Activated T-cell treated with anti-CD3 and anti-CD28 coated beads for 1 hour (primary cell): ENCODE measurements around the gene NMUR2.

Source experiments
- DNase-seq: peaks from one replicate; pipeline ENCODE4 v3.0.0-alpha.2; 2020; ENCODE audit warnings: low read depth

NMUR2 gene, protein sequence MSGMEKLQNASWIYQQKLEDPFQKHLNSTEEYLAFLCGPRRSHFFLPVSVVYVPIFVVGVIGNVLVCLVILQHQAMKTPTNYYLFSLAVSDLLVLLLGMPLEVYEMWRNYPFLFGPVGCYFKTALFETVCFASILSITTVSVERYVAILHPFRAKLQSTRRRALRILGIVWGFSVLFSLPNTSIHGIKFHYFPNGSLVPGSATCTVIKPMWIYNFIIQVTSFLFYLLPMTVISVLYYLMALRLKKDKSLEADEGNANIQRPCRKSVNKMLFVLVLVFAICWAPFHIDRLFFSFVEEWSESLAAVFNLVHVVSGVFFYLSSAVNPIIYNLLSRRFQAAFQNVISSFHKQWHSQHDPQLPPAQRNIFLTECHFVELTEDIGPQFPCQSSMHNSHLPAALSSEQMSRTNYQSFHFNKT

DNA sequence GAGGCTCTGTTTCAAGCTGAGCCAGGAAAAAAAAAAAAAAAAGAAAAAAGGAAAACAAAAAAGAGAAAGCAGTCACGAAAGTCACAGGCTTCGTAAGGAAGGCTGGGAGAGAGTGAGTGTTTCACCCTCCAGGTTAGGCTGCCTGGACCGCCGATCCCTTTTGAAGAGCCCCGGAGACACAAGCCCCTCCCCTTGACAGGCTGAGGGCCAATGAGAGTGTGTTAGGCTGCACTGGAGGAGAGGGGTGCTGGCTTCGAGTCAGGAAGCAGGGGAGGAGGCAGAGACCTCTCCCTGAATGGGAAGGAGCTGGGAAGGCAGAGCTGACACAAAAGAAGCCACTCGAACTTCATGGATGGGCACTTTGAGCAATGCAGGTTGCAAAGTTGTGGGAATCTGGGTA is at the start of gene NMUR2:
NMUR2 (minus strand) TSS at position 135 of the 400 bp plus-strand sequence. CDS start 166 bp downstream, outside the sequence.
- DNase-seq: no peak

DNA sequence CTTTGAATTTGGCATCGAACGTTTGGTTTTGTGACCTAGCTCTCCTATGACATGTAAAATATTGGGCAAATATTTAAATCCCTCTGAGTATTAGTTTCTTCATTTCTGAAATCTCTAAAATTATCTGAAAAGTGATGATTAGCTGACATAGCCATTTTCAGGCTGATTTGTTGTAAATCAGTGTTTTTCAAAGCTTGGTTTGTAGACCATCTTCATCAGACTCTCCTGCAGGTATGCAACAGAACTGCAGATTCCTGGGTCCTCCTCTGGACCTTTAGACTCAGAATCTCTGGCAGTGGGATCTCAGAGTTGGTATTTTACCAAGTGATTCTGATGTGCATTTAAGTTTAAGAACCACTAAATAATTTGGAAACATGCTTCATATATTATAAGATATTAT is 38.9 kb upstream of the NMUR2 start:
- DNase-seq: no peak

DNA sequence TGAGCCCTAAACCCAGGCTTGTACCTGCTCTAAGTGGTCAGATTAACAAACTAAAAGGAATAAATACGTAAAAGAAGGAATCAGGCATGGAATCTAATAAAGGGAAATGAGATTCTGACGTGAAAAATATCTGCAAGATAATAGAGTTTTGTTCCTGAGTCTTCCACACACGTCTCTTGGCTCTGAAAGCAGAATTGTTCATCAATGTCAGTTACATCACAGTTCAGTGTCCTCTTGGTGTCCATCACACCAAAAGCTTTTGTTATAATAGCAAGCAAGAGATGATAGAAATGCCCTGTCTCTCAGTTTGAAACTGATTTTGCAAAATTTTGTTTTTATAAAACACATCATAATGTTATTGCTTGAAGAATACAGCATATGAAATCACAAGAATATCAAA is 34.7 kb upstream of the NMUR2 start:
- DNase-seq: no peak

DNA sequence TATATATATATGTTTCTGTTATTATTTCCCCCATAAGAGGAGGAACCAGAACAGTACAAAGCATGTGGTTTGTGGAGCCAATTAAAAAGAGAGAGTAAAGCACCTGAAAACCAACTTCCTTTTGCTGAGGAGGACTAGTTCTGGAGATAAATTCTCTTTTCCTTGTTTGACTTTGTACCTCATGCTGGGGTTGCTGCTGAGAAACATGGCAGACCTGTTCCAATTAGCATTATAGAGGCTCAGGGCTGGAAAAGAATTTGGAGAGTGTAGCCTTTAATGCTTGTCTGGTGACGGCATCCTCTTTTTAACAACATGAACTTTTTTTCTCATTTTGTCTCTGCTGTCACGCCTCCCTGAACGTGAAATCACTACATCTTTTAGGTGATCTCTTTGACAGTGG is 32.8 kb upstream of the NMUR2 start:
- no peak for DNase-seq

DNA sequence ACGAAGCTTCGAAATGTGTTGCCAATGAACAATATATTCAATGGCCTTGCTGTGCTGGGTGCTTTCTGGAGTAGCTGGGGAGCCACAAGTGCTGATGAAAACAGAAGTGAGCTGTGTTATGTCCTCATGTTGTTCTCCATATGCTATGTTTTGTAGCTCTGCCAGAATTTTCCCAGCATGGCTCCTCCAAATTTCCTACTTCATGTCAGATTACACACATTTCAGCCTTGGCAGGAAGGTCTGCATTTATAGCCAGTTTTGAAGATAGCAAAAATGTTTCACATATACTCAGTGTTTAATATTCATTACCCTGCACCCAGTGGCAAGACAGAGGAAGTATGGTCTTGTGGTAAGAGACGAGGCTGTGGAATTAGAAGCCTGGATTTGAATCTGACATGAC is 22.6 kb upstream of the NMUR2 start:
- DNase-seq: no peak

DNA sequence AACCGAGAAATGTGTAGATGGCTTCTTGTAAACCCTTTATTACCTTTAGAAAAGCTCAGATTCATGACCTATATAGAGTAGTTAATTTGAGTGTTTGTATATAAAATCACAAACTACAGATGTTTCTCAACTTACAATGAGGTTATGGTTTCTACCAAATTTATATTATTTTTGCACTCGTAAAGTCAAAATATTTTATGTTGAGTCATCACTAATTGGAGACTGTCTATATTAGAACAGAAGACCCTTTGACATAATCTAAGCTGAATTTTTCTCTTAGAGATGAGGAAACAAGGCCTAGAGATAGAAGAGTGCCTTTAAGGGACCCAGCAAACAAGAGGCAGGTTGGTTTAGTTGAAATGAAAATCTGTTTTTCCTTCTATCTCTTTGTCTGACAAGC is 20.0 kb upstream of the NMUR2 start:
- no peak for DNase-seq

DNA sequence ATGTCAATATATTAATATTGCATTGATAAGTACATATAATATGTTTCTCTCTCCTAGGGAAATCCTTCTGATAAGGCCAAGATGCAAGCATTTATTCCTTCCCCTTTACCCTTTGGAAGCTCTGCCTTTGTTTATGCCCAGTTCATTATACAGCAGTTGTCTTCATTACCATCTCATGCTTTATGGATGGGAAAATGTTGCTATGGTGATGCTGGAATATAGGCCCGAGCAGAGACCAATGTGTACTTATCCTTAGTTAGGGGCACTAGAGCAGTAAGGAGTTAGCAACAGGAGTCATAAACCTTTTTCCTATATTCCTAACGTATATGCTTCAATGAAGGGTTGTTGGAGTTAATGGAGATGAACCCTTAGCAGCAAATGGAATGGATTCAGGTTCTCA is 19.4 kb upstream of the NMUR2 start:
- no peak for DNase-seq

DNA sequence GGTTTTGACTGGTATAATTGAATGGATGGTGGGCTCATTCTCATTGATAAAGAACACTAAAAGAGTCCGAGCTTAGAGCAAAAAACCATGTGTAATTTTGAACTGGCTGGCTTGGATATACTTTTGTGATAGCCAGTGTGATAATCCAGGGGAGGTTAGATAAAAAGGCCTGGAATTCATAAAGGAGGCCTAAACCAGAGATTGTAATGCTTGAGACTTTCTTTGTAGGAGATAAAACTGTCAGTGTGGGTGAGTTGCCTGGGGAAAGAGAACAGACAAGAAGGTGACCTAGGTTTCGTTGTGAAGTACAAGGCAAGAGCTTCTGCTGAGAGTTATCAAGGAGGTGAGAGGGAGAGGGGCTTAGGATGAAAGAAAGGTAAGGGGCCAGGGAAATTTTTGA is 17.0 kb upstream of the NMUR2 start:
- no peak for DNase-seq

DNA sequence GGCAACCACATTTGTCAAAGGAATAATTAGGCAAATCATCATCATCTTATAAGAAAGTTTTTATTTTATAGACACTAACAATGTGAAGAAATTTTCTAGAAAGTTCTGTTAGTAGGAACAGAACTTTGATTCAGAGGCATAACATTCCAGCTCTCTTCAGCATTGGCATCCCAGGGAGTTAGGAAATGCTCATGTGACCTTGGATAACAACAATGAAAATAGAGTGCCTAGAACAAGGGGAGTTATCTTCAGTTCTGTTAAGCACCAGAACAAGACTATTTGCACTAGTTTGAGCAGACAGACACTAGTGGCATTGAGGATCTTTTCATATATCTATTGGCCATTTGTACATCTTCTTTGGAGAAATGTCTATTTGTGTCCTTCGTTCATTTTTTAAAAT is 7.0 kb upstream of the NMUR2 start:
- DNase-seq: no peak

DNA sequence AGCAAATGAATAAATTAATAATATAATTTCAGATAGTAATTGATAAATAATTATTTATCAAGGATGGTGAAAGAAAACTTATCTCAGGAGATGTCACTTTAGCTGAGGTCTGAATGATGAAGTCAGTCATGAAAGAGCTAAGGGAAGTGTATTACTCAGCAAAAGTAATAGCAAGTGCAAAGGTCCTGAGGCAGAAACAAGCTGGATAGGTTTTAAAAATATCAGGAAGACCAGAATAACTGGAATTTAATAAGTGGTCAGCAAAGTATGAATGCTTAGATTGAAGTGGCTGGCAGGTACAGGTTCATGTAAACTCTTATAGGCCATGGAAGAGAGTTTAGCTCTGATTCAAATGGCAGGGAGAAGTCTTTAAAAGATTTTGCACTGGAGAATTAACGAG is 1.0 kb upstream of the NMUR2 start:
- no peak for DNase-seq

DNA sequence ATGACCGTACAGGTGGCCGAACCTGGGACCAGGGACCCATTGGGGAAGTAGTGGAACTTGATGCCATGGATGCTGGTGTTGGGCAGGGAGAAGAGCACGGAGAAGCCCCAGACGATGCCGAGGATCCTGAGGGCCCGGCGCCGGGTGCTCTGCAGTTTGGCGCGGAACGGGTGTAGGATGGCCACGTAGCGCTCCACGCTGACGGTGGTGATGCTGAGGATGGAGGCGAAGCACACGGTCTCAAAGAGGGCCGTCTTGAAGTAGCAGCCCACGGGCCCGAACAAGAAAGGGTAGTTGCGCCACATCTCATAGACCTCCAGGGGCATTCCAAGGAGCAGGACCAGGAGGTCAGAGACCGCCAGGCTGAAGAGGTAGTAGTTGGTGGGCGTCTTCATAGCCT is 585 bp downstream of the NMUR2 start:
- no peak for DNase-seq

DNA sequence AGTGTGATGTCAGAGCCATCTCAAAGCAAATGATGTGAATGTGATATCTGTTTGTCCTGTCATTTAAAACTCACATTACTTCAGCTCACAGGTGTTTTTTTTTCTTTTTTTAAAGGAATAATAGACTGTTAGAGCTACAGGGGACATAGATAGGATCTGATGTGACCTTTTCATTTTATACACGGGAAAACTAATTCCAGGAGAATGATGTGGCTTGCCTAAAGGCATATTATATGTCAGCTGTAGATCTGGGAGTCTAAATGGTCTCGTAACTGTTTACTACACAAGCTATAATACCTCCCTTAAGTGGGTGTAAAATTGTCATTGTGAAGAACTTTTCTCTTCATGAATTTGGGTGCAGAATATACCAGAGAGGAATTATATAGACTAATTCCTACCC is 2.0 kb downstream of the NMUR2 start:
- no peak for DNase-seq

DNA sequence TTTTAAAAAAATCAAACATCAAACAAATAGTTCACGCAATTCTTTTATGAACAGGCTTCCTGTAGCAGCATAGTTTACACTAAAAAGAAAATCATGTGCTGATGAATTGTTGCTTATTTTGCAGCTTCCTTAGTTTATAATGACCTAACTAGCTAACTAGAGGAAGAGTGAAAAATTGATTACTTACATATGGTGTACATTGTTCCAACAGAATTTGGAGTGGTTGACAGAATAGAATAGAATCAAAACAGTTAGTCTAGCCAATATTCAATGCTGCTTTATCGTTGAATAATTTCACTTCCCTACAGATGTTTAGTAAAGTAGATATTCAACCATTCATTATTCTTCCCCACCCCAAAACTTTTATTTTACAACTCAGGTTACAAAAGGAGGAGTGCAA is 4.2 kb downstream of the NMUR2 start:
- DNase-seq: no peak

DNA sequence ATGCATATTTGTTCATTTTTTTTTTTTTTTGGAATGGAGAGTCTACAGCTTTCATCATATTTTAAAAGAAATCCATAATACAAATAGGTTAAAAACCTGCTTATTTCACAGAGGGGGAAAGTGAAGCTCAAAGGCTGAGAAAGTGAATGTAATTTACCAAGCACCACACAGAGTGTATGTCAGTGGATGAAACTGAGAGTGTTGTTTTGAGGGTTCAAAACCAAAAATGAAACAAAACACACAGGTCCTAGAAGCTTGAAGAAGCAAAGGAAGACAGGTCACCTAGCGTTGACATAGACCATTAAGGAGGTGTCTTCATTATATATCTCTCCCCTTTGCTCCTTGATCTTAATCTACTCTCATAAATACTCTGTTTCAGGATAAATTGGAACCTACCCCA is 7.5 kb downstream of the NMUR2 start:
- DNase-seq: no peak

DNA sequence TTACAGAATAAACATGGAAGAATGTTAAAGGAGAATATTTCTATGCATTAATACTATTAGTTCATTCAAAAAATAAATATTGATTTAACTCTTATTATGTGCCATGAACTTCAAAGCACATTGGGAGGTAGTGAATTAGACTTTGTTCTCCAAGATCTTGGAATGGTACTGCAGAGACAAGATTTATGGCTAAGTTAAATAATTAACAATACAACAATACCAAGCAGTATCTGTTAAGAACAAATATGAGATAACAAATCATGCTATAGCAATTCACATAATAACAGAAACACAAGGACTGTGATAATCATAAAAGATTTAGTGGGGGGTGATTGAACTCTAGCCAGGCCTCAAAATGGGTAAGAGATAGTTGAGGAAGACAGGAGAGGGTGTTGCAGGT is 11.6 kb downstream of the NMUR2 start:
- DNase-seq: no peak

DNA sequence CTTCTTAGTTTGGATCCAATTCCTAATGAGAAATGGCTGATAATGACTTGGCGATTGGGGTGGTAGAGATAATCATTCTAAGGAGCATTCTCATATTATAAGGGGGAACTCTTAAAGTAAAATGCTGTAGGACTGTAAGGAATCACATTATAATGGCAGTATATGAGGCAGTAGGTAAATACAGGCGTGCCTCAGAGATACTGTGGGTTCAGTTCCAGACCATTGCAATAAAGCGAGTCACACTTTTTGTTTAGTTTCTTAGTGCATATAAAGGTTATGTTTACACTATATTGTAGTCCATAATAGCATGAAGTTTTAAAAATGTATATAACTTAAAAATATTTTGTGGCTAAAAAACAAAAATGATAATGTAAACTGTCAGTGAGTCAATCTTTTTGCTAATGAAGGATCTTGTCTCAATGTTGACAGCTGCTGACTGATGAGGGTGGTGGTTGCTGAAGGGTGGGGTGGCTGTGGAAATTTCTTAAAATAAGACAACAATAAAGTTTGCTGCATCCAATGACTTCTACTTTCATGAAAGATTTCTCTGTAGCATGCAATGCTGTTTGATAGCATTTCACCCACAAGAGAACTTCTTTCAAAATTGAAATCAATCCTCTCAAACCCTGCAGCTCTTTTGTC is 15.8 kb downstream of the NMUR2 start:
- no peak for DNase-seq

DNA sequence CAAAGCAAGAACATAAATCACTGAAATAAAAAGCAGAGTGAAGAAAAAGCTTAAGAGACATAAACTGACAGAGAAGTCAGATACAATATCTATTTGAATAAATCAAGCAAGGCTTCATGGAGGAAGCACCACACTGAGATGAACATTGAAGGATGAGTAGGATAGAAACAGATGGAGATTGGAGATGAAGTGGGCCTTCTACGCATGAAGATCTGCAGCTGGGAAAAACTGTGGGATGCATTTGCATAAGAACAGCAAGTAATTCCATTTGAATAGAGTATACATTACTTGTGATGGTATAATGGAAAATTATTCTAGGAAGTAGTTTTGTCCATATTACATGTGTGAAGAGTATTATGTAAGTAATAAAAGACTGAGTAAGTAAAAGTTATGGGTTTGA is 16.5 kb downstream of the NMUR2 start:
- no peak for DNase-seq

DNA sequence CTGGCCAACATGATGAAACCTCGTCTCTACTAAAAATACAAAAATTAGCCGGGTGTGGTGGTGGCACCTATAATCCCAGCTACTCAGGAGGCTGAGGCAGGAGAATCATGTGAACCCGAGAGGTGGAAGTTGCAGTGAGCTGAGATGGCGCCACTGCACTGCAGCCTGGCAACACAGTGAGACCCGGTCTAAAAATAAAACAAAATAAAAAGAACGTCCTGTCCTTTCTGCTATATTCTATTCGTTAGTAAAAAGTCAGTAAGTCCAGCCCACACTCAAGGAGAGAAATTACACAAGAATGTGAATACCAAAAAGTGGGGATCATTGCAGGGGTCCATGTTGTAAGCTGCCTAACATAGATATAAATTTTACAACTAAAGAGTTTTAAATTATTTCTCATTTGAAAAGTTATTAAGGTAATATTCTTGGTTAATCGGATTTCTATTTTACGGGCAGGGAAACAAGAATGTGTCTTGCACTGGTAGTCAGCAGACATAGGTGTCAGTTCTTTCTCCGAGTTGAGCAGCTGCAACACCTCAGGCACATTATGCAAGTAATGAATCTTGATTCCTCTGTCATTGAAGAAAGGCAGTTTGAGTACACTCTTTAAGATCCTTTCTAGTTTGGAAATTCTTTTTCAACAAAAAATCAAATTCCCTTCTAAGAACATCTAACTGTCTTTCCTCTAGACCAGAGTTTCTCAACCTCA is 24.5 kb downstream of the NMUR2 start:
- DNase-seq: no peak

DNA sequence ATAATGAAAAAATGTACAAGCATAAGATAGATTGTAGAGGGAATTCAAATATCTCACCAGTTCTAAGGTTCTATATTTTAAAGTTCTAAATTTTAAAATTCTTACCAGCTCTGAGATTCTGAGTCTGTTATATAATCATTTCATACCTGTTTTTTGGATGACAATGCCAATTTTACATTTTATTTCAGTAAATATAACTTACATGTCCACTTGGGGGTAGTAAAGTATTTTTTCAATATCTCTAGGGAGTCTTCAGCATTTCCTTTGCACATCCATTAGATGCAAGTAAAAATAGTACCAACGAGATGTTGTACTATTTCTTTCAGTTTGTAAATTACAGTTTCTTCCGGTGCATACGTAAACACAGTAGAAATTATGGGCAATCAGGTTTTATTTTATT is 25.7 kb downstream of the NMUR2 start:
- DNase-seq: no peak

DNA sequence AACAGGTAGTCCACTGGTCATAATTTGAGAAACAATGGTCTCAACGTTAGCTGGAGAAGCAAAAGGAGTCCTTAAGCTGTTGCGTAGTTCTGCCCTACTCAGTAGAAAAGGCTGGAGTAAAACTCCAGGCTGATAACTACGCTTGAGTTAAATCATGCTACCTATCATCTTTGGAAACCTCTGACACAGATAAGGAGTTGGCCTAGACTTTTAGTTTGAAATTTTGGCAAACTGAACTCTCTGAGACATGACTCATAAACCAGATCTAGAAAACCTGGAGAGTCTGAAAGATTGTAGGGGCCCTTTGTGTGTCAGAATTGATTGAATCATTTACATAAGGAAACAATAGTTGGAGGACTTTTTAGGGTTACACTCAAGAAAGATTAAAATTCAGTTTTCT is 26.3 kb downstream of the NMUR2 start:
- no peak for DNase-seq

DNA sequence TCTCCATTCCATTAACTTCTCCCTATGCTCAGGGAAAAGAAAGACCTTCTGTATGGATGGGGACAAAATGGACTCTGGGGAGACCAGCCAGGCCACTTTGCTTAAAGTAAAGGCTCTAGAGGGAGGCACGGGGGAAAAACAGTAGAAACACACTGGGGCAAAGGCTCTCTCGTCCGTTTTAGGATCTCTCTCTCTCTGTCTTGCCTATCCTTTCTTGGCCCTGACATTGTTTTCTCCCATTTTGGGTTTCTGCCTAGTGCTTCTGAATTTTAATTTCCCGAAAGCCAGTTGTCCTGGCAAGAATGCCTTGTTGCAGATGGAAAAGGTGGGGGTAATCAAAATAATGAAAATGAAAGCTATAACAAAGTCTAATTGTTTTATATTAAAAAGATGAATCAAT is 28.2 kb downstream of the NMUR2 start:
- no peak for DNase-seq

DNA sequence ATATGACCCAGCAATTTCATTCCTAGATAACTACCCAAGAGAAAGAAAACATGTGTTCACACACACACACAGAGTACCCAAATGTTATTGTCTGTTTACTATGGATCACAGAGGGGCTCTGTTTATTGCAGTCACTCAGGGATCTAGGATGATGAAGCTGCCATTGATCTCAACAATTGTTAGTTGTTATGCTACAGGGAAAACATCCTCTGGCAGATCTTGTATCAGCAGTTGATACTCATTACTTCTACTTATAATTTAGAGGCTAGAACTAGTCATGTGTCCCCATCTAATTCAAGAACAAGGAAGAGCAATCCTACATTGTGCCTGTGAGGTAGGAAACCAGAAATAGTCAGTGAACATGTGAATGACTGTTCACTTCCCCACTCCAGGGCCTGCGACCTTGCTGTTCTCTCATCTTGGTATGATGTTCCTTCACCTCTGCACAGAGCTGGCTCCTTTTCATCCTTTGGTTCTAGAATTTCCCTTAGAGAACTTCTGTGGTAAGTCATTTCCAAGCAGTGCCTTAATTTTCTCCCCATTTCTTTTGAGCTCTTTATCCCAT is 30.3 kb downstream of the NMUR2 start:
- no peak for DNase-seq

DNA sequence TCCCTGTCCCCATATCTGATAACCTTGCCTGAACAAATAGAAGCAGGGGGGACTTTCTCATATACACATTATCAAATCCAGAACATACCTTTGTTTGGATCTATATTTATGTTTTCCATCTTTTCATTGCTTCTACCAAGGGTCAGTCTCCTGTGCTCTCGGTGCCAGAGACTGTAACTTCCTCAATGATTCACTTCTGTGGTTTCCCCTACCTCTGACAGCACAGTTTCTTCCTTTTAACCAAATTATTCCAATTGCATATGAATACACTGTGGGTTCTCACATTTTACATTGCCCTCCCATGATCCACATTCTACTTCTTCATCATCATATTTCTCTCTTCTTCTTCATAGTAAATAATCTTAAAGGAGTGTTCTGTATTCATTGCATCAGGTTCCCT is 32.2 kb downstream of the NMUR2 start:
- DNase-seq: no peak
